ENCODE data around the gene SEC16A. TPM values are rescaled to one million over a fixed set of nuclear protein-coding genes. Genes with fewer than 3 reads are reported as not detected.

SEC16A gene
- total RNA-seq, 4 donors from 2014 or later, result 47.7 to 73.8 (median 62.5) TPM

- Histone ChIP-seq H3K27me3 (no peaks in the 10 kb centered on the region), H3K4me1 (peaks cover 14 to 15% of the 10 kb centered on the region in 2 donors), H3K4me3 (replicated peaks in 1 of 3) (no peak overlapping the region), H3K9me3 (no peaks in the 10 kb centered on the region), H3K36me3 (peaks cover 16 to 50% of the 10 kb centered on the region in 2 donors), H3K27ac (no peak overlapping the region)
- DNase-seq, result no peak
- 92 to 96% methylated on average over 16 to 26 of the region's 26 CpGs for WGBS, 2 donors
- TF ChIP-seq CTCF (IDR thresholded peaks at IDR 0.05), result no peak
- no peak for TF ChIP-seq POLR2A (IDR thresholded peaks at IDR 0.05)
- intact Hi-C loops (cut with DNase I), result no loop called here
Measured at GRCh38 chr9:136395345-136396218, 87.3 kb downstream of the SEC16A start.

- Histone ChIP-seq H3K4me1 (peaks cover 10 to 12% of the 10 kb centered on the region in 2 donors), H3K4me3 (replicated peaks in 1 of 3) (no peak overlapping the region), H3K27ac (no peak overlapping the region), H3K27me3 (no peaks in the 10 kb centered on the region), H3K9me3 (no peaks in the 10 kb centered on the region), H3K36me3 (peaks cover 16 to 50% of the 10 kb centered on the region in 2 donors)
- intact Hi-C loops (cut with DNase I), result no loop called here
- TF ChIP-seq POLR2A (IDR thresholded peaks at IDR 0.05) (no peak), CTCF (IDR thresholded peaks at IDR 0.05) (no peak)
- 93 to 94% methylated on average over 12 of the region's 13 CpGs for WGBS, 2 donors
- DNase-seq, result no peak
Measured at GRCh38 chr9:136395020-136395340, 87.9 kb downstream of the SEC16A start.

- Histone ChIP-seq H3K27ac (no peak overlapping the region), H3K27me3 (no peaks in the 10 kb centered on the region), H3K36me3 (peaks cover 16 to 52% of the 10 kb centered on the region in 2 donors), H3K4me1 (peaks cover 10 to 11% of the 10 kb centered on the region in 2 donors), H3K9me3 (no peaks in the 10 kb centered on the region), H3K4me3 (replicated peaks in 1 of 3) (no peak overlapping the region)
- TF ChIP-seq POLR2A (IDR thresholded peaks at IDR 0.05) (no peak), CTCF (IDR thresholded peaks at IDR 0.05) (no peak)
- intact Hi-C loops (cut with DNase I), result no loop called here
- WGBS, 2 donors, result 88 to 99% methylated on average over 10 to 20 of the region's 21 CpGs
- DNase-seq, result no peak
Measured at GRCh38 chr9:136394312-136395019, 88.4 kb downstream of the SEC16A start.

- Histone ChIP-seq H3K27ac (no peak overlapping the region), H3K4me1 (peaks cover under 1 to 2% of the 10 kb centered on the region in 2 donors), H3K36me3 (peaks cover 18 to 62% of the 10 kb centered on the region in 2 donors), H3K9me3 (no peaks in the 10 kb centered on the region), H3K27me3 (no peaks in the 10 kb centered on the region), H3K4me3 (replicated peaks in 1 of 3) (no peak overlapping the region)
- 89 to 91% methylated on average over 16 to 17 of the region's 17 CpGs for WGBS, 2 donors
- intact Hi-C loops (cut with DNase I), result no loop called here
- TF ChIP-seq POLR2A (IDR thresholded peaks at IDR 0.05) (no peak), CTCF (IDR thresholded peaks at IDR 0.05) (no peak)
- no peak for DNase-seq
Measured at GRCh38 chr9:136393531-136393930, 89.3 kb downstream of the SEC16A start.

Measured in thyroid gland (tissue), 4 donors.